HEK293 (cell line): ENCODE measurements around the gene ITPRIPL2.

ENCODE experiments used
- CTCF ChIA-PET: fragments of 350-600 bp; formaldehyde crosslinking; extraction: SDS; loops from one replicate; lab custom pipeline; 2021; ENCODE audit warnings: antibody characterized with exemption; lab: Yijun Ruan, JAX
- POLR2A ChIA-PET: fragments of 300-600 bp; formaldehyde crosslinking; extraction: SDS; loops from one replicate; lab custom pipeline; 2020; ENCODE audit warnings: antibody characterized with exemption, inconsistent platforms; lab: Yijun Ruan, JAX
- H3K27ac ChIP-seq: fragments of 200-500 bp; sonication (Bioruptor generic); 2 replicates; pipeline ENCODE4 v1.5.1; 2014; ENCODE audit warnings: low read depth, low read length, control low read depth, inconsistent platforms; ENCODE audit errors: extremely low read depth
- H3K36me3 ChIP-seq, 2 experiments: fragments of 200-500 bp in 1 of 2; sonication (Bioruptor generic) in 1 of 2; 1 replicate in 1 of 2; 2 replicates in 1 of 2; pipeline ENCODE4 v1.5.1; 2014 to 2017; ENCODE audit warnings: inconsistent platforms in 2 of 2, low read length in 2 of 2; ENCODE audit not compliant: control insufficient read depth in 2 of 2, insufficient read depth in 1 of 2
- H3K4me1 ChIP-seq: fragments of 200-500 bp; sonication (Bioruptor generic); 2 replicates; pipeline ENCODE4 v1.5.1; 2014; ENCODE audit warnings: mild to moderate bottlenecking, low read length, inconsistent platforms; ENCODE audit not compliant: control insufficient read depth, insufficient read depth
- H3K4me3 ChIP-seq: 2 replicates; pipeline ENCODE4 v1.5.1; 2011; ENCODE audit warnings: low read depth, mild to moderate bottlenecking, control low read depth, low read length, moderate library complexity
- H3K9me3 ChIP-seq: fragments of 200-500 bp; sonication (Bioruptor generic); 2 replicates; pipeline ENCODE4 v1.5.1; 2014; ENCODE audit warnings: low read depth, low read length, inconsistent platforms; ENCODE audit not compliant: control insufficient read depth, insufficient read depth
- GFI1B ChIP-seq: fragments of 450-650 bp; formaldehyde crosslinking; IDR thresholded peaks from 2 replicates; pipeline ENCODE4 v1.5.1; 2016; ENCODE audit warnings: missing biosample characterization, missing genetic modification characterization
- HIC1 ChIP-seq: fragments of 450-650 bp; formaldehyde crosslinking; IDR thresholded peaks from 2 replicates; pipeline ENCODE4 v1.5.1; 2016; ENCODE audit warnings: missing biosample characterization, missing genetic modification characterization
- IKZF3 ChIP-seq: fragments of 450-650 bp; IDR thresholded peaks from 2 replicates; pipeline ENCODE4 v1.5.0; 2018; ENCODE audit warnings: missing biosample characterization, mild to moderate bottlenecking, missing genetic modification characterization, moderate library complexity
- PRDM1 ChIP-seq: fragments of 450-650 bp; formaldehyde crosslinking; IDR thresholded peaks from 2 replicates; pipeline ENCODE4; 2016; ENCODE audit warnings: missing biosample characterization, missing genetic modification characterization
- RBAK ChIP-seq: fragments of 450-650 bp; formaldehyde crosslinking; IDR thresholded peaks from 2 replicates; pipeline ENCODE4 v1.5.1; 2016; ENCODE audit warnings: missing biosample characterization, missing genetic modification characterization
- SP7 ChIP-seq: fragments of 450-650 bp; formaldehyde crosslinking; IDR thresholded peaks from 2 replicates; pipeline ENCODE4 v1.5.1; 2016; ENCODE audit warnings: missing biosample characterization, missing genetic modification characterization
- ZBTB26 ChIP-seq: fragments of 450-650 bp; formaldehyde crosslinking; optimal IDR thresholded peaks from 2 replicates; pipeline ENCODE3; 2016; ENCODE audit warnings: missing biosample characterization, mild to moderate bottlenecking, missing genetic modification characterization
- ZBTB44 ChIP-seq: fragments of 450-650 bp; IDR thresholded peaks from 2 replicates; pipeline ENCODE4 v1.5.1; 2018; ENCODE audit warnings: missing biosample characterization, mild to moderate bottlenecking, missing genetic modification characterization
- ZNF114 ChIP-seq: fragments of 450-650 bp; formaldehyde crosslinking; IDR thresholded peaks from 2 replicates; pipeline ENCODE4 v1.5.0; 2017; ENCODE audit warnings: missing biosample characterization, missing genetic modification characterization
- ZNF146 ChIP-seq: fragments of 450-650 bp; formaldehyde crosslinking; IDR thresholded peaks from 2 replicates; pipeline ENCODE4 v1.5.1; 2016; ENCODE audit warnings: missing biosample characterization, missing genetic modification characterization
- ZNF175 ChIP-seq: fragments of 450-650 bp; formaldehyde crosslinking; IDR thresholded peaks from 2 replicates; pipeline ENCODE4 v1.5.1; 2016; ENCODE audit warnings: missing biosample characterization, missing genetic modification characterization
- ZNF302 ChIP-seq: fragments of 450-650 bp; formaldehyde crosslinking; IDR thresholded peaks from 2 replicates; pipeline ENCODE4 v1.5.1; 2016; ENCODE audit warnings: missing biosample characterization, missing genetic modification characterization, low read depth
- ZNF341 ChIP-seq: fragments of 450-650 bp; formaldehyde crosslinking; IDR thresholded peaks from 2 replicates; pipeline ENCODE4; 2016; ENCODE audit warnings: low read depth, missing biosample characterization, missing genetic modification characterization
- ZNF423 ChIP-seq: fragments of 450-650 bp; formaldehyde crosslinking; IDR thresholded peaks from 2 replicates; pipeline ENCODE4 v1.5.1; 2016; ENCODE audit warnings: missing biosample characterization, missing genetic modification characterization
- ZNF645 ChIP-seq: fragments of 450-650 bp; formaldehyde crosslinking; IDR thresholded peaks from 2 replicates; pipeline ENCODE4; 2016; ENCODE audit warnings: missing biosample characterization, missing genetic modification characterization
- ZNF777 ChIP-seq: fragments of 450-650 bp; formaldehyde crosslinking; IDR thresholded peaks from 2 replicates; pipeline ENCODE4 v1.5.1; 2017; ENCODE audit warnings: missing biosample characterization, missing genetic modification characterization, borderline replicate concordance
- TF ChIP-seq, protein P1 (sequence below): fragments of 450-650 bp; formaldehyde crosslinking; IDR thresholded peaks from 2 replicates; pipeline ENCODE4 v1.5.1; 2016; ENCODE audit warnings: missing biosample characterization, missing genetic modification characterization
- TF ChIP-seq, protein P2 (sequence below): fragments of 450-650 bp; formaldehyde crosslinking; IDR thresholded peaks from 2 replicates; pipeline ENCODE4 v1.5.0; 2017; ENCODE audit warnings: missing biosample characterization, missing genetic modification characterization, borderline replicate concordance
- TF ChIP-seq, protein P3 (sequence below): fragments of 450-650 bp; formaldehyde crosslinking; IDR thresholded peaks from 2 replicates; pipeline ENCODE4 v1.5.1; 2016; ENCODE audit warnings: missing biosample characterization, missing genetic modification characterization

ITPRIPL2 gene

DNA sequence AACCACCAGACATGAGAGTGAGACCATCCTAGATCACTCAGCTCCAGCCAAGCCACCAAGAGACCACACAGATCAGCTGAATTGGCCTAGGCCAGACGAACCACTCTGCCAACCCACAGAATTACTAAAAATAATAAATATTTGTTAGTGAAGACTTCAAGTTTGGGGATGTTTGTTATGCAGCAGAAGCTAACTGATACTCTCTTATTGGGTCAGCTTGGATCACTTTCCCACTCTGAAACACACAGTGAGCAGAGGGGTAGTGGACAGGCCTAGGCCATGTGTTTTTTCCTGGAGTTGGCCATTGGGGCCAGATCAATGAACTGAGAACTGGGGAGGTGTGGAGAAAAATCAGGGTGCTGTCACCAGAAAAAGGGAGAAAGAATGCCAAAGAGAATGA lies 15.6 kb upstream of the ITPRIPL2 start:
- Histone ChIP-seq H3K9me3 (no peaks in the 10 kb centered on the region), H3K36me3 (no peaks in the 10 kb centered on the region), H3K4me3 (no peak overlapping the region), H3K27ac (no peak overlapping the region), H3K4me1 (peaks cover 4% of the 10 kb centered on the region; the same call in 1 of the 2 replicates)
- CTCF ChIA-PET = interaction anchor here (1.0 kb wide), 1 partner anchor 12 kb away, joined by 4 read pairs; no protein-coding TSS in a partner anchor
- POLR2A ChIA-PET = no interaction called here
- TF ChIP-seq, protein P1, sequence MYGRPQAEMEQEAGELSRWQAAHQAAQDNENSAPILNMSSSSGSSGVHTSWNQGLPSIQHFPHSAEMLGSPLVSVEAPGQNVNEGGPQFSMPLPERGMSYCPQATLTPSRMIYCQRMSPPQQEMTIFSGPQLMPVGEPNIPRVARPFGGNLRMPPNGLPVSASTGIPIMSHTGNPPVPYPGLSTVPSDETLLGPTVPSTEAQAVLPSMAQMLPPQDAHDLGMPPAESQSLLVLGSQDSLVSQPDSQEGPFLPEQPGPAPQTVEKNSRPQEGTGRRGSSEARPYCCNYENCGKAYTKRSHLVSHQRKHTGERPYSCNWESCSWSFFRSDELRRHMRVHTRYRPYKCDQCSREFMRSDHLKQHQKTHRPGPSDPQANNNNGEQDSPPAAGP (tag by site-specific recombination) = no peak
- no peak for TF ChIP-seq HIC1 (tag by site-specific recombination)
- TF ChIP-seq RBAK (tag by site-specific recombination) = peak; percentile 95; the same call in 1 of the 2 replicates
- no peak for TF ChIP-seq GFI1B

DNA sequence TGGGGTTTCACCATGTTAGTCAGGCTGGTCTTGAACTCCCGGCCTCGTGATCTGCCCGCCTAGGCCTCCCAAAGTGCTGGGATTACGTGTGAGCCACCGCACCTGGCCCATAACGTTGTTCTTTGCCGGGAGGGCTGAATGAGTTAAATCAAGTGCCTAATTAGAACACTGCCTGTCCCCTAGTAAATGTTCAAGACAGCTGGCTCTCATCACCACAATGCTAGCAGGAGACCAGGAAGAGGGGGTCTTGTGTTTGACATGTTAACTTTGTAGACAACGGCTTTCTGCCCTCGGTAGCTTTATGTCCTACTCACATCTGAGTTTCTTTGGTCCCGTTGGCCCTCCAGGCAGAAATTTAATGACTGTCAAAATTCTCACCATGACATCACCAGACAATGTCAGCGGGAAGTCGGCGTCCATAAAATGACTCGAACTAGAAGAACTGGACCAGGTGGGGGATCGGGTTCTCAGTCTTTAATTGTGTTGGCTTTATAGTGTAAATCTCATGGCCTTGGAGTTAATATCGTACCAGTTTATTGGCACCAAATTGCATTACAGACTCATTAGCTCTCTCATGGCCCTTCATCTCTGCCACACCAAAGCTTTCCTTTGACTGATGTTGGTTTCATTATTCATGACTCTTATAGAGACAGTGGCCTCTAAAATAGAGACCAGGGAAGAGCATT lies 11.4 kb upstream of the ITPRIPL2 start:
- ChIA-PET POLR2A (no interaction called here), CTCF (interaction anchor here (0.6 to 1.6 kb wide), 2 partner anchors 10 to 12 kb away, joined by 3 to 4 read pairs; no protein-coding TSS in a partner anchor)
- Histone ChIP-seq H3K9me3 (no peaks in the 10 kb centered on the region), H3K4me1 (peaks cover 4% of the 10 kb centered on the region; the same call in 1 of the 2 replicates), H3K27ac (peak overlapping the region; percentile 8; the same call in 1 of the 2 replicates), H3K4me3 (no peak overlapping the region), H3K36me3 (no peaks in the 10 kb centered on the region)
- TF ChIP-seq ZNF114 (tag by site-specific recombination) = no peak
- TF ChIP-seq, protein P2, sequence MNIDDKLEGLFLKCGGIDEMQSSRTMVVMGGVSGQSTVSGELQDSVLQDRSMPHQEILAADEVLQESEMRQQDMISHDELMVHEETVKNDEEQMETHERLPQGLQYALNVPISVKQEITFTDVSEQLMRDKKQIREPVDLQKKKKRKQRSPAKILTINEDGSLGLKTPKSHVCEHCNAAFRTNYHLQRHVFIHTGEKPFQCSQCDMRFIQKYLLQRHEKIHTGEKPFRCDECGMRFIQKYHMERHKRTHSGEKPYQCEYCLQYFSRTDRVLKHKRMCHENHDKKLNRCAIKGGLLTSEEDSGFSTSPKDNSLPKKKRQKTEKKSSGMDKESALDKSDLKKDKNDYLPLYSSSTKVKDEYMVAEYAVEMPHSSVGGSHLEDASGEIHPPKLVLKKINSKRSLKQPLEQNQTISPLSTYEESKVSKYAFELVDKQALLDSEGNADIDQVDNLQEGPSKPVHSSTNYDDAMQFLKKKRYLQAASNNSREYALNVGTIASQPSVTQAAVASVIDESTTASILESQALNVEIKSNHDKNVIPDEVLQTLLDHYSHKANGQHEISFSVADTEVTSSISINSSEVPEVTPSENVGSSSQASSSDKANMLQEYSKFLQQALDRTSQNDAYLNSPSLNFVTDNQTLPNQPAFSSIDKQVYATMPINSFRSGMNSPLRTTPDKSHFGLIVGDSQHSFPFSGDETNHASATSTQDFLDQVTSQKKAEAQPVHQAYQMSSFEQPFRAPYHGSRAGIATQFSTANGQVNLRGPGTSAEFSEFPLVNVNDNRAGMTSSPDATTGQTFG (tag by site-specific recombination) = no peak
- no peak for TF ChIP-seq ZNF645 (tag by site-specific recombination)
- peak; percentile 17; the same call in 1 of the 2 replicates for TF ChIP-seq ZNF146 (tag by site-specific recombination)
- peak; percentile 17 for TF ChIP-seq ZBTB26
- peak; percentile 91 for TF ChIP-seq SP7 (tag by site-specific recombination)
- TF ChIP-seq ZNF423 (tag by site-specific recombination) = no peak
- TF ChIP-seq ZNF302 (tag by site-specific recombination) = no peak
- TF ChIP-seq ZNF777 (tag by site-specific recombination) = no peak
- TF ChIP-seq IKZF3 (tag by site-specific recombination) = peak; percentile 78
- no peak for TF ChIP-seq ZNF175 (tag by site-specific recombination)
- TF ChIP-seq, protein P3, sequence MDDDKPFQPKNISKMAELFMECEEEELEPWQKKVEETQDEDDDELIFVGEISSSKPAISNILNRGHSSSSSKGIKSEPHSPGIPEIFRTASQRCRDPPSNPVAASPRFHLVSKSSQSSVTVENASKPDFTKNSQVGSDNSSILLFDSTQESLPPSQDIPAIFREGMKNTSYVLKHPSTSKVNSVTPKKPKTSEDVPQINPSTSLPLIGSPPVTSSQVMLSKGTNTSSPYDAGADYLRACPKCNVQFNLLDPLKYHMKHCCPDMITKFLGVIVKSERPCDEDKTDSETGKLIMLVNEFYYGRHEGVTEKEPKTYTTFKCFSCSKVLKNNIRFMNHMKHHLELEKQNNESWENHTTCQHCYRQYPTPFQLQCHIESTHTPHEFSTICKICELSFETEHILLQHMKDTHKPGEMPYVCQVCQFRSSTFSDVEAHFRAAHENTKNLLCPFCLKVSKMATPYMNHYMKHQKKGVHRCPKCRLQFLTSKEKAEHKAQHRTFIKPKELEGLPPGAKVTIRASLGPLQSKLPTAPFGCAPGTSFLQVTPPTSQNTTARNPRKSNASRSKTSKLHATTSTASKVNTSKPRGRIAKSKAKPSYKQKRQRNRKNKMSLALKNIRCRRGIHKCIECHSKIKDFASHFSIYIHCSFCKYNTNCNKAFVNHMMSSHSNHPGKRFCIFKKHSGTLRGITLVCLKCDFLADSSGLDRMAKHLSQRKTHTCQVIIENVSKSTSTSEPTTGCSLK (tag by site-specific recombination) = no peak
- TF ChIP-seq PRDM1 = peak; percentile 28; the same call in 1 of the 2 replicates
- TF ChIP-seq ZBTB44 (tag by site-specific recombination) = peak; percentile 71; the same call in 1 of the 2 replicates
- TF ChIP-seq ZNF341 (tag by site-specific recombination) = no peak
